SK-N-SH (cell line): ENCODE data around the gene NMBR. TPM values are rescaled to one million over a fixed set of nuclear protein-coding genes. Genes with fewer than 3 reads are reported as not detected.
A peak's percentile ranks its signal among the peaks of the same experiment; 100 is the strongest.

Experiments
- CTCF ChIA-PET: fragments of 300-600, 350-600 bp; formaldehyde crosslinking; extraction: SDS; loops from one replicate; lab custom pipeline; 2021; lab: Yijun Ruan, JAX
- POLR2A ChIA-PET: fragments of 350-600 bp; sonication (Branson Sonifier 250); formaldehyde crosslinking; extraction: SDS; loops from one replicate; lab custom pipeline; 2020; ENCODE audit warnings: antibody characterized with exemption, inconsistent platforms; lab: Yijun Ruan, JAX
- DNase-seq: peaks from one replicate; pipeline ENCODE4 v3.0.0; 2012
- H2AFZ ChIP-seq: fragments of 200-600 bp; sonication (generic); 2 replicates; pipeline ENCODE4 v1.8.1; 2016; ENCODE audit warnings: antibody characterized with exemption, mild to moderate bottlenecking, low read depth
- H3F3A ChIP-seq: fragments of 200-600 bp; sonication (generic); replicated peaks from 2 replicates; pipeline ENCODE3; 2016; ENCODE audit warnings: antibody characterized with exemption, mild to moderate bottlenecking; ENCODE audit not compliant: insufficient read depth
- H3K27ac ChIP-seq, 2 experiments: fragments of 200-500 bp in 1 of 2; fragments of 200-600 bp in 1 of 2; sonication (Bioruptor generic) in 1 of 2; sonication (generic), shearing (Covaris generic) in 1 of 2; 2 replicates each; pipeline versions ENCODE4 v1.5.1 to v1.6.1; 2014 to 2016; ENCODE audit warnings: low read depth in 2 of 2, inconsistent platforms in 1 of 2, low read length in 1 of 2, mild to moderate bottlenecking in 1 of 2, mixed read lengths in 1 of 2
- H3K27me3 ChIP-seq: fragments of 200-600 bp; sonication (generic), shearing (Covaris generic); 2 replicates; pipeline ENCODE4 v1.6.1; 2016; ENCODE audit warnings: mixed run types; ENCODE audit not compliant: insufficient read depth
- H3K36me3 ChIP-seq, 2 experiments: fragments of 200-500 bp in 1 of 2; fragments of 200-600 bp in 1 of 2; sonication (Bioruptor generic) in 1 of 2; sonication (generic) in 1 of 2; replicated peaks in 1 of 2; 2 replicates each; pipeline versions ENCODE3 to v1.5.1; 2014 to 2016; ENCODE audit warnings: low read length in 1 of 2, mild to moderate bottlenecking in 1 of 2; ENCODE audit not compliant: insufficient read depth in 2 of 2, control insufficient read depth in 1 of 2
- H3K4me1 ChIP-seq, 2 experiments: fragments of 200-500 bp in 1 of 2; fragments of 200-600 bp in 1 of 2; sonication (Bioruptor generic) in 1 of 2; sonication (generic), shearing (Covaris generic) in 1 of 2; 2 replicates each; pipeline versions ENCODE4 v1.5.1 to v1.6.1; 2014 to 2016; ENCODE audit warnings: low read depth in 1 of 2, low read length in 1 of 2, mixed run types in 1 of 2; ENCODE audit not compliant: insufficient read depth in 2 of 2, control insufficient read depth in 1 of 2
- H3K4me2 ChIP-seq: fragments of 200-600 bp; sonication (generic), shearing (Covaris generic); 2 replicates; pipeline ENCODE4 v1.6.1; 2017; ENCODE audit warnings: mixed run types
- H3K4me3 ChIP-seq, 2 experiments: fragments of 200-500 bp in 1 of 2; fragments of 200-600 bp in 1 of 2; sonication (Bioruptor generic) in 1 of 2; sonication (generic), shearing (Covaris generic) in 1 of 2; 2 replicates each; pipeline versions ENCODE4 v1.5.1 to v1.8.1; 2014 to 2016; ENCODE audit warnings: low read depth in 2 of 2, inconsistent platforms in 1 of 2, low read length in 1 of 2, mild to moderate bottlenecking in 1 of 2, mixed read lengths in 1 of 2, moderate library complexity in 1 of 2
- H3K79me2 ChIP-seq: fragments of 200-600 bp; sonication (generic); 2 replicates; pipeline ENCODE4 v1.8.1; 2017; ENCODE audit warnings: mild to moderate bottlenecking; ENCODE audit not compliant: insufficient read depth
- H3K9ac ChIP-seq: fragments of 200-600 bp; sonication (generic); 2 replicates; pipeline ENCODE4 v1.6.1; 2017; ENCODE audit warnings: mixed run types
- H3K9me2 ChIP-seq: fragments of 200-600 bp; sonication (generic); 2 replicates; pipeline ENCODE4 v1.6.1; 2017; ENCODE audit warnings: mixed run types
- H3K9me3 ChIP-seq: fragments of 200-600 bp; sonication (generic); 2 replicates; pipeline ENCODE4 v1.6.1; 2017; ENCODE audit warnings: mixed run types, mild to moderate bottlenecking, moderate library complexity
- H4K20me1 ChIP-seq: fragments of 200-600 bp; sonication (generic); 2 replicates; pipeline ENCODE4 v1.6.1; 2017; ENCODE audit warnings: mild to moderate bottlenecking, mixed run types; ENCODE audit not compliant: insufficient read depth
- CHD2 ChIP-seq: fragments of 150-350 bp; IDR thresholded peaks from 2 replicates; pipeline ENCODE4 v1.6.1; 2018; ENCODE audit warnings: low read length; ENCODE audit not compliant: partially characterized antibody
- CTCF ChIP-seq: fragments of 200-600 bp; sonication (generic); IDR thresholded peaks from 2 replicates; pipeline ENCODE4 v1.6.1; 2017; ENCODE audit warnings: antibody characterized with exemption, mild to moderate bottlenecking, moderate library complexity
- MAX ChIP-seq: IDR thresholded peaks from 2 replicates; pipeline ENCODE4 v1.4.0; 2012; ENCODE audit warnings: low read depth
- MEF2A ChIP-seq: IDR thresholded peaks from 2 replicates; pipeline ENCODE4 v1.4.0; 2012; ENCODE audit warnings: low read depth, borderline replicate concordance
- RAD21 ChIP-seq: IDR thresholded peaks from 2 replicates; pipeline ENCODE4 v1.6.1; 2012; ENCODE audit warnings: mild to moderate bottlenecking, low read length
- REST ChIP-seq: IDR thresholded peaks from 2 replicates; pipeline ENCODE4 v1.6.1; 2012; ENCODE audit warnings: mild to moderate bottlenecking, low read depth, low read length, moderate library complexity
- RFX5 ChIP-seq: IDR thresholded peaks from 2 replicates; pipeline ENCODE4 v1.6.1; 2012; ENCODE audit warnings: mild to moderate bottlenecking, improper control_type of control experiment, low read length
- SMC3 ChIP-seq: IDR thresholded peaks from 2 replicates; pipeline ENCODE4 v1.6.1; 2012; ENCODE audit warnings: low read depth, low read length, improper control_type of control experiment
- TAF1 ChIP-seq: IDR thresholded peaks from 2 replicates; pipeline ENCODE4 v1.6.1; 2012; ENCODE audit warnings: low read depth, mild to moderate bottlenecking, low read length, moderate library complexity, borderline replicate concordance
- USF1 ChIP-seq: IDR thresholded peaks from 2 replicates; pipeline ENCODE4 v1.4.0; 2012; ENCODE audit warnings: low read depth, borderline replicate concordance
- USF2 ChIP-seq: fragments of 150-350 bp; IDR thresholded peaks from 2 replicates; pipeline ENCODE4 v1.6.1; 2017; ENCODE audit warnings: antibody characterized with exemption, low read length, low read depth, borderline replicate concordance
- WGBS: methylation state at CpG from one replicate; pipeline ENCODE4 v1.1.6; 2017; ENCODE audit warnings: low lambda C conversion rate; 5-methylcytosine and 5-hydroxymethylcytosine counted together
- polyA plus RNA-seq, 3 experiments: library from polyadenylated mRNA; depleted of rRNA; stranded (reverse); fragments of >200 nt; gene quantifications; 2 replicates each; pipeline ENCODE4 v1.2.3, GENCODE V29; 2012

Gene NMBR
- polyA plus RNA-seq, 1 of the 3 experiments (the other 2 are of a cell fraction) = not detected

- TF ChIP-seq REST (no peak), USF1 (no peak), SMC3 (no peak), TAF1 (no peak), CHD2 (no peak)
These were observed 98.9 kb downstream of the NMBR start (continued) for GRCh38 chr6:142047934-142048592.

GRCh38 chr6:142045380-142046278 is 101.3 kb downstream of the NMBR start:
- Histone ChIP-seq H3K4me3 (peak overlapping the region; percentile 1 to 42; a peak in 3 of 4 replicates), H2AFZ (peak overlapping the region; percentile 60; the same call in 1 of the 2 replicates), H3K9ac (peak overlapping the region; percentile 13; the same call in 1 of the 2 replicates), H4K20me1 (no peaks in the 10 kb centered on the region), H3K9me2 (no peaks in the 10 kb centered on the region), H3K27me3 (no peaks in the 10 kb centered on the region), H3K4me2 (peak overlapping the region; percentile 53; the same call in 1 of the 2 replicates), H3K4me1 (no peaks in the 10 kb centered on the region; a peak in 1 of 4 replicates), H3F3A (peaks cover 12% of the 10 kb centered on the region), H3K9me3 (peaks cover under 1% of the 10 kb centered on the region; the same call in 1 of the 2 replicates), H3K36me3 (peaks cover 0 to under 1% of the 10 kb centered on the region in 2 experiments), H3K27ac (peak overlapping the region in 1 of 2 experiments; percentile 49; a peak in 1 of 4 replicates), H3K79me2 (peaks cover 7% of the 10 kb centered on the region; the same call in 1 of the 2 replicates)
- ChIA-PET POLR2A (no interaction called here), CTCF (no interaction called here)
- 9% methylated on average over 6 of the region's 6 CpGs for WGBS
- DNase-seq = no peak
- TF ChIP-seq MAX = no peak
- peak; percentile 33 for TF ChIP-seq RAD21
- no peak for TF ChIP-seq USF2
- TF ChIP-seq RFX5 = no peak
- TF ChIP-seq MEF2A = no peak
- peak; percentile 62 for TF ChIP-seq CTCF
- peak; percentile 24; the same call in 1 of the 2 replicates for TF ChIP-seq SMC3
